OCI-LY7 (cell line): ENCODE measurements around the gene TMIE. TPM values are rescaled to one million over a fixed set of nuclear protein-coding genes. Genes with fewer than 3 reads are reported as not detected.

ENCODE experiments used
- BruUV-seq: library from RNA; stranded (reverse); fragments of 400-500 nt; replicated peaks from 2 replicates; lab custom pipeline; 2021; lab: Mats Ljungman, UMichigan
- CTCF ChIA-PET: fragments of 300-600 bp; sonication (Branson Sonifier 250); formaldehyde crosslinking; loops from one replicate; lab custom pipeline; 2022; ENCODE audit warnings: antibody characterized with exemption; ENCODE audit not compliant: unreplicated experiment; lab: Charles Lee
- POLR2A ChIA-PET: fragments of 300-600 bp; sonication (Branson Sonifier 250); formaldehyde crosslinking; loops from one replicate; lab custom pipeline; 2022; ENCODE audit warnings: antibody characterized with exemption; lab: Charles Lee
- DNase-seq: peaks from one replicate; pipeline ENCODE4 v3.0.0-alpha.2; 2015; ENCODE audit warnings: low spot score
- H2AFZ ChIP-seq: fragments of 200-600 bp; sonication (generic), shearing (Covaris generic); 2 replicates; pipeline ENCODE4 v1.6.1; 2014; ENCODE audit warnings: mild to moderate bottlenecking, antibody characterized with exemption, low read length, moderate library complexity
- H3K27ac ChIP-seq: fragments of 200-600 bp; sonication (generic); 2 replicates; pipeline ENCODE4 v1.5.1; 2014; ENCODE audit warnings: mixed run types, low read depth, mild to moderate bottlenecking, moderate library complexity, low read length, inconsistent platforms; ENCODE audit not compliant: poor library complexity, severe bottlenecking
- H3K36me3 ChIP-seq: fragments of 200-600 bp; sonication (generic); 2 replicates; pipeline ENCODE4 v1.6.1; 2014; ENCODE audit warnings: mild to moderate bottlenecking, antibody characterized with exemption, low read length, moderate library complexity, mixed read lengths; ENCODE audit not compliant: insufficient read depth
- H3K4me1 ChIP-seq: fragments of 200-600 bp; sonication (generic); 2 replicates; pipeline ENCODE4 v1.5.1; 2014; ENCODE audit warnings: mild to moderate bottlenecking, low read length; ENCODE audit not compliant: insufficient read depth, poor library complexity, severe bottlenecking
- H3K4me2 ChIP-seq: fragments of 200-600 bp; sonication (generic); 2 replicates; pipeline ENCODE4 v1.6.1; 2014; ENCODE audit warnings: mild to moderate bottlenecking, low read length
- H3K4me3 ChIP-seq: fragments of 200-600 bp; sonication (generic); 2 replicates; pipeline ENCODE4 v1.5.1; 2014; ENCODE audit warnings: mild to moderate bottlenecking, low read depth, low read length; ENCODE audit not compliant: poor library complexity, severe bottlenecking
- H3K79me2 ChIP-seq: fragments of 200-600 bp; sonication (generic); 2 replicates; pipeline ENCODE4 v1.6.1; 2016; ENCODE audit warnings: low read depth, mild to moderate bottlenecking, low read length, moderate library complexity, mixed read lengths; ENCODE audit not compliant: insufficient read depth
- H3K9me2 ChIP-seq: fragments of 200-600 bp; sonication (generic); 2 replicates; pipeline ENCODE4 v1.6.1; 2016; ENCODE audit warnings: mild to moderate bottlenecking, low read length, mixed read lengths; ENCODE audit not compliant: insufficient read depth
- H3K9me3 ChIP-seq: fragments of 200-600 bp; sonication (generic); 2 replicates; pipeline ENCODE4 v1.6.1; 2014; ENCODE audit warnings: mild to moderate bottlenecking, mixed run types, low read length, mixed read lengths
- H4K20me1 ChIP-seq: fragments of 200-600 bp; sonication (generic); 2 replicates; pipeline ENCODE4 v1.6.1; 2014; ENCODE audit warnings: mild to moderate bottlenecking, antibody characterized with exemption, low read length, moderate library complexity, mixed read lengths; ENCODE audit not compliant: insufficient read depth
- EZH2phosphoT487 ChIP-seq: fragments of 200-600 bp; sonication (generic); IDR thresholded peaks from 2 replicates; pipeline ENCODE4 v1.6.1; 2018; ENCODE audit warnings: low read depth, borderline replicate concordance, mild to moderate bottlenecking, mixed run types, antibody characterized with exemption, low read length, moderate library complexity, mixed read lengths
- intact Hi-C: fragments of 100-400 bp; cut with micrococcal nuclease; formaldehyde crosslinking; loops from one replicate; pipeline ENCODE4 v1.10.0; 2022; ENCODE audit not compliant: unreplicated experiment
- total RNA-seq, 2 experiments: library from RNA; depleted of rRNA in 1 of 2; stranded (reverse); fragments of >200 nt in 1 of 2; shearing (Covaris generic) in 1 of 2; gene quantifications; 2 replicates each; pipeline ENCODE4 v1.2.3, GENCODE V29; 2014 to 2022
- TF ChIP-seq, protein P1 (sequence below): fragments of 200-600 bp; sonication (generic); conservative IDR thresholded peaks from 2 replicates; pipeline ENCODE4 v1.5.1; 2014; ENCODE audit warnings: mild to moderate bottlenecking, antibody characterized with exemption, low read length, moderate library complexity, mixed read lengths

The TMIE gene
- total RNA-seq, 2 experiments from 2014 or later, result not detected

DNA sequence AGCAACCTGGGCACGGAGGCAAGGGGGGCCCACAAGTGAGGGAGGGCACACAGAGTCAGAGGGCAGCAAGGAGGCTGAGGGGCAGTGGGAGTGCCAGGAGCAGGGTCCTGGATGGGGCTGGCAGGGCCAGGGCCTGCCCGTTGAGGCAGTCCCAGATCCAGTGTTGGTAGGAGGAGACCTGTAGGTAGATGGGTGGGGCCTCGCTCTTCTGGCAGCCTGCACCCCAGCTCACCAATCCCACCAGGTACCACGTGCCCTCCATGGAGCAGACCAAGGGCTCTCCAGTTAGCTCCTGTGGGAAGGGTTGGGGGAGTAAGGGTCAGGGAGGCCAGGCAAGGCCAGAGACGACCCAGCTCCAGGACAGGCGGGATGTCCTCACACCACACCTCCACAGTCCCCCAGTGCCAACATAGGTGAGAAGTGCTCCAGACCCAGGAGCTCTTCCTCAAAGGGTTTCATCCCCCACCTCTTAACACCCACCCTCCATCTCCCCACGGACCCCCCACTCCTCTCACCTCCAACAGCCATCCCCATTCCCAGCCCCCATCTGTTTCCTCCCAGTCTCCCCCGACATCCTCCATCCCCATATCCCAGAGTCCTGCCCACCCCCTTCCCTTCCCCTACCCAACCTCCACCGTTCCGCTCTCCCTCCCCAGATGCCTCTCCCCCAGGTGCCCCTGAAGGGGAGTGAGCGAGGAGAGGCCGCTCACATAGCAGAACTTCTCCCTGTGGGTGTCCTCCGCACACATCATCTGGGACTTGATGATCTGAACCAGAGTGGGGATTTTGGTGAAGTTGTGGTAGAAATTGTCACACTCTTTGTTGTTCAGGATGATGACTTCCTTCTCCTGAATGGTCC, 11.2 kb downstream of the TMIE start:
- Histone ChIP-seq H3K27ac (no peak overlapping the region), H3K9me2 (no peaks in the 10 kb centered on the region), H3K4me3 (no peak overlapping the region), H3K4me1 (no peaks in the 10 kb centered on the region), H3K9me3 (no peaks in the 10 kb centered on the region), H2AFZ (no peak overlapping the region), H4K20me1 (no peaks in the 10 kb centered on the region), H3K79me2 (no peaks in the 10 kb centered on the region), H3K4me2 (no peak overlapping the region), H3K36me3 (no peaks in the 10 kb centered on the region)
- no TSS peak for BruUV-seq
- no peak for DNase-seq
- ChIA-PET CTCF (no interaction called here), POLR2A (no interaction called here)
- intact Hi-C loops, result no loop called here
- TF ChIP-seq EZH2phosphoT487, result no peak
- TF ChIP-seq, protein P1, sequence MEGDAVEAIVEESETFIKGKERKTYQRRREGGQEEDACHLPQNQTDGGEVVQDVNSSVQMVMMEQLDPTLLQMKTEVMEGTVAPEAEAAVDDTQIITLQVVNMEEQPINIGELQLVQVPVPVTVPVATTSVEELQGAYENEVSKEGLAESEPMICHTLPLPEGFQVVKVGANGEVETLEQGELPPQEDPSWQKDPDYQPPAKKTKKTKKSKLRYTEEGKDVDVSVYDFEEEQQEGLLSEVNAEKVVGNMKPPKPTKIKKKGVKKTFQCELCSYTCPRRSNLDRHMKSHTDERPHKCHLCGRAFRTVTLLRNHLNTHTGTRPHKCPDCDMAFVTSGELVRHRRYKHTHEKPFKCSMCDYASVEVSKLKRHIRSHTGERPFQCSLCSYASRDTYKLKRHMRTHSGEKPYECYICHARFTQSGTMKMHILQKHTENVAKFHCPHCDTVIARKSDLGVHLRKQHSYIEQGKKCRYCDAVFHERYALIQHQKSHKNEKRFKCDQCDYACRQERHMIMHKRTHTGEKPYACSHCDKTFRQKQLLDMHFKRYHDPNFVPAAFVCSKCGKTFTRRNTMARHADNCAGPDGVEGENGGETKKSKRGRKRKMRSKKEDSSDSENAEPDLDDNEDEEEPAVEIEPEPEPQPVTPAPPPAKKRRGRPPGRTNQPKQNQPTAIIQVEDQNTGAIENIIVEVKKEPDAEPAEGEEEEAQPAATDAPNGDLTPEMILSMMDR, result no peak

DNA sequence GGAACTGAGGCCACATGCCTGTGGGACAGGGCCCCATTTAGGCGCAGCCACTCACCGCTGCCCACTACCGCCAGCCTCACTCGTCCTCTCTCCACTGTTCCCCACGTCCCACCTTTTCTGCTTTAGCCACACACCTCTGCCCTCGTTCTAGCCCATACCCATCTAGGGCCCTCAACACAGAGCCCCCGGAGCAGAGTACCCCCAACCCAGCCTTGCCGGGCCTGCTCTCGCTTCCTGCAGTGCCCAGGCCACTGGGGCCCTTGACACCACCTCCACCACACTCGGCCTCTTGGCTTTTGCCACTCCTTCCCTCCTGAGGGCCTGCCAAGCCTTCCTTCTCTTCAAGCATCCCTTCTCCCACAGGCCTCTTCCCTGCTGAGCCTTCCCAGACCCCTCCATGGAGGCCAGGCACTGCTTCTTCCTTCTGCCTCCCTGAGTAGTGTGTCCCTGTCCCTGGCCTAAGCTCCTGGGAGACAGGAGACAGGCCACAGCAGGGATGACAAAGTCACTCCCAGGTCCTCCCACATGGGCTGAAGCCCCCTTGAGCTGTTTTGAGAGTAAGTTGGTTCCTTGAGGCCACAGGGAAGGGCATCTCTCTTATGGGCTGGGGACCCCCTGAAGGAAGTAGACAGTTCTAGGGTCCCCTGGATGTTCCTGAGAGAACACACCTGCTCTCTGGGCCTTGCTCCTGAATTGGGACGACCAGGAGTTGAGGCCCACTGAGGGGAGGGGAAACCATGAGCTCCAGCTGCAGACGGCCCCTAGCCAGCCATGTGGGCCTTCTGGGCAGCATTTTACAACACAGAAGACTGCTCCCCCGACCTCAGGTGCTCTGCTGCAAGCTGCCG, 12.1 kb downstream of the TMIE start:
- H3K27ac ChIP-seq, result no peak overlapping the region
- no TSS peak for BruUV-seq
- CTCF ChIA-PET, result no interaction called here

More for the DNA sequence above, 12.1 kb downstream of the TMIE start:
- TF ChIP-seq, protein P1, result no peak
- TF ChIP-seq EZH2phosphoT487, result no peak
- H3K79me2 ChIP-seq, result no peaks in the 10 kb centered on the region
- H3K4me2 ChIP-seq, result no peak overlapping the region
- POLR2A ChIA-PET, result no interaction called here
- H4K20me1 ChIP-seq, result no peaks in the 10 kb centered on the region
- no peaks in the 10 kb centered on the region for H3K36me3 ChIP-seq
- H3K4me1 ChIP-seq, result no peaks in the 10 kb centered on the region
- H3K9me2 ChIP-seq, result no peaks in the 10 kb centered on the region
- H3K9me3 ChIP-seq, result no peaks in the 10 kb centered on the region
- DNase-seq, result no peak
- no peak overlapping the region for H3K4me3 ChIP-seq
- intact Hi-C loops, result no loop called here
- H2AFZ ChIP-seq, result no peak overlapping the region
